Kidney epithelial cell (primary cell): ENCODE data around the gene METTL13. TPM values are rescaled to one million over a fixed set of nuclear protein-coding genes. Genes with fewer than 3 reads are reported as not detected.

Experiments
- DNase-seq: peaks from one replicate; pipeline ENCODE4 v3.0.0-alpha.2; 2010; ENCODE audit warnings: low read depth
- H3K27me3 ChIP-seq: 2 replicates; pipeline ENCODE4 v1.6.0; 2011; ENCODE audit warnings: low read length; ENCODE audit not compliant: control insufficient read depth, insufficient read depth
- H3K36me3 ChIP-seq: 2 replicates; pipeline ENCODE4 v1.5.1; 2011; ENCODE audit warnings: low read length; ENCODE audit not compliant: control insufficient read depth, insufficient read depth
- H3K4me3 ChIP-seq: 2 replicates; pipeline ENCODE4 v1.5.1; 2011; ENCODE audit warnings: low read depth, mild to moderate bottlenecking, control low read depth, low read length
- total RNA-seq: library from RNA; depleted of rRNA; stranded (reverse); fragments of >200 nt; gene quantifications from 2 replicates; pipeline ENCODE4 v1.2.3, GENCODE V29; 2015
- TF ChIP-seq, protein P1 (sequence below): IDR thresholded peaks from 2 replicates; pipeline ENCODE4 v1.5.1; 2011; ENCODE audit warnings: mild to moderate bottlenecking, moderate library complexity, low read length, control low read depth, inconsistent platforms; ENCODE audit not compliant: insufficient read depth, poor library complexity, severe bottlenecking

The METTL13 gene
- total RNA-seq, 1 donor from 2014 or later = 37.9 TPM

DNA sequence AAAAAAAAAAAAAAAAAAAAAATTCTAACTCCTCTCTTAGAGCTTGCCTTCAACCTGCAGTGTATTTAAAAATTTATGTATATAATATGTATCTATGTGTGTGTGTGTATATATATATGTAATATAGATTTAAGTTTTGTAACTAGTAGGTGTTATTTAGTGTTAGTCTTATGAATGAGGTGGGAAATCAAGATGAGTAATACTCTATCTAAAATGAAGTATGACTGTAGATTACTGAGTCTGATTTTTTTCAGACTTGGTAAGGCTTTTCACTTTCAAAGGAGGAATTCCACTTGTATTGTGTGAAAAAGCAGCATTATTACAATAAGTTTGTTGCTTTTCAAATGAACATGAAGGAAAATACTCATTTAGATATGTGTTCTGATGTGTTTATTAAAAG lies 54.4 kb downstream of the METTL13 start:
- DNase-seq = no peak
- Histone ChIP-seq H3K36me3 (no peaks in the 10 kb centered on the region), H3K27me3 (no peaks in the 10 kb centered on the region), H3K4me3 (no peak overlapping the region)
- TF ChIP-seq, protein P1, sequence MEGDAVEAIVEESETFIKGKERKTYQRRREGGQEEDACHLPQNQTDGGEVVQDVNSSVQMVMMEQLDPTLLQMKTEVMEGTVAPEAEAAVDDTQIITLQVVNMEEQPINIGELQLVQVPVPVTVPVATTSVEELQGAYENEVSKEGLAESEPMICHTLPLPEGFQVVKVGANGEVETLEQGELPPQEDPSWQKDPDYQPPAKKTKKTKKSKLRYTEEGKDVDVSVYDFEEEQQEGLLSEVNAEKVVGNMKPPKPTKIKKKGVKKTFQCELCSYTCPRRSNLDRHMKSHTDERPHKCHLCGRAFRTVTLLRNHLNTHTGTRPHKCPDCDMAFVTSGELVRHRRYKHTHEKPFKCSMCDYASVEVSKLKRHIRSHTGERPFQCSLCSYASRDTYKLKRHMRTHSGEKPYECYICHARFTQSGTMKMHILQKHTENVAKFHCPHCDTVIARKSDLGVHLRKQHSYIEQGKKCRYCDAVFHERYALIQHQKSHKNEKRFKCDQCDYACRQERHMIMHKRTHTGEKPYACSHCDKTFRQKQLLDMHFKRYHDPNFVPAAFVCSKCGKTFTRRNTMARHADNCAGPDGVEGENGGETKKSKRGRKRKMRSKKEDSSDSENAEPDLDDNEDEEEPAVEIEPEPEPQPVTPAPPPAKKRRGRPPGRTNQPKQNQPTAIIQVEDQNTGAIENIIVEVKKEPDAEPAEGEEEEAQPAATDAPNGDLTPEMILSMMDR = no peak

DNA sequence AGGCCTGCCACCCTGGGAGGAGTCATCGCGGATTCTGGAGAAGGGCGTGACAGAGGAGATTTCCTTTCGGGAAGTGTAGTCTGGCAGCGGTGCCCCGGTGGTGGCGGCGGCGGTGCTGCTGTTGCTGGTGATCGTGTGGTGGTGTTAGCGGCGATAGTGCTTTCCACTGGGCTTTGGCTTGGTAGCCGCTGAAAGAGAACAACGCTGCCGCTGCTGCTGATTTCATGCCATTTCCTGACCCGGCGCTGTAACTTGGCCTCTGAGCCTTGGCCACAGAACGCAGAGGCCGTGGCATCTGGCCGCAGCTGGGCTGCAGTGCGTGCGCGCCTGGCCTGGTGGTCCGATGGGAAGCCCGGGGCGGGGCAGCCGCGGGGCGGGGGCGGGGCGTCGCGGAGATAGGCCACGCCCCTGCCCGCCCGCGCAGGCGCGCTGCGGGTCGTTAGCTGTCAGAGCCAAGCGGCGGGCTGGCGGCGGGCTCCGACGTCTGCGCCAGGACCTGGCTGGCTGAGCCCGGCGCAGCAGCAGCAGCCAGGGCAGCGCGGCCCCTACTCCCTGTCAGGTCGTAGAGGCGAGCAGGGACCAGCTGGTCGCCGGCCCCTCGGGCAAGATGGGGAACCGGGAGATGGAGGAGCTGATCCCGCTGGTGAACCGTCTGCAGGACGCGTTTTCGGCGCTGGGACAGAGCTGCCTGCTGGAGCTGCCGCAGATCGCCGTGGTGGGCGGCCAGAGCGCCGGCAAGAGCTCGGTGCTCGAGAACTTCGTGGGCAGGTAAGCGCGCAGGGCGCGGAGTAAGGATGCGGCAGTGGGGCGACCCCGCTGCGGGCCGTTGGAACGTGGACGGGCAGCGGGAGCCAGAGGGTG lies 59.8 kb downstream of the METTL13 start, which contains the start of gene DNM3:
Gene DNM3 (plus strand): TSS at position 449 of the 861 bp plus-strand sequence. CDS start 159 bp downstream, at position 608.
- Histone ChIP-seq H3K36me3 (no peaks in the 10 kb centered on the region), H3K27me3 (peaks cover 3% of the 10 kb centered on the region), H3K4me3 (peak within 1 kb of the TSS; percentile 58)
- no peak for DNase-seq
- TF ChIP-seq, protein P1 = no peak

DNA sequence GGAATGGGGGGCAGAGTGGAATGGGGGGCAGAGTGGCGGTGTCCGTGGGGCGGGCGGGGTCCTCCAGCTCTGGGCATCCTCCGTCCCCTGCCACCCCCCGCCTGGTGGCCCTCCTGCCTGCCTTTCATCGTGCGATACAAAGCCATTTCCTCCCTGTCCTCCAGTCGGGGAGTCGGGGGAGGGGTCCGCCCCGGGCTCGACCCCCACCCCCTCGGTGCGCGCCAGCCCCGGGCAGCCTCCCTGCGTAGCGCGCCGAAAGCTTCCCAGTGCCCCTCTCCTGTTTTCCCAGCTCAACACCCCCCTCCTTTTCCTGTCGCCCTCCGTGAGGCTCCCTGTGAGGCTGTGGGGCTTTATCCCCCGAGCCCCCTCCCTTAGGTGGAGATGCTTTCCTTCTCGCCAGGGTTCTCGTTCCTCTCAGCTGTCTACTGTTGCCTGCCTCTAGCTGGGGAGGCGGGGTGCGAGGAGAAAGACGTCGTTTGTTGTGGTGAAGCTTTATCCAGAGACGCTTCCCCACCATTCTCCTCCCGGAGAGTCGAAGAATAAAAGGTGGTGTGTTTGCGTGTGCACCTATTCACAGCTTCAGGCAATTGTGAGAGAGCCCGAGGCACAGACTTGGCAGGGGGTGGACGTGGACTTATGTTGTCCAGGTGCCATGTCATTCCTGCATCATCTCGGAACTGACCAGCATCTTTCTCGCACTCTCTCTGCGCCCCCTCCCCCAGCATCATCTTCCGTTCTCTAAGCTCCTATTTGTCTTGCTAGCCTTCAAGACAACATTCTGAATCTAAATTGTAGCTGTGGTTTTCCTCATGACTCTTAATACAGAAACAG lies 60.7 kb downstream of the METTL13 start:
- H3K4me3 ChIP-seq = peak overlapping the region; percentile 58
- TF ChIP-seq, protein P1 = no peak
- H3K36me3 ChIP-seq = no peaks in the 10 kb centered on the region
- H3K27me3 ChIP-seq = peaks cover 3% of the 10 kb centered on the region
- no peak for DNase-seq

DNA sequence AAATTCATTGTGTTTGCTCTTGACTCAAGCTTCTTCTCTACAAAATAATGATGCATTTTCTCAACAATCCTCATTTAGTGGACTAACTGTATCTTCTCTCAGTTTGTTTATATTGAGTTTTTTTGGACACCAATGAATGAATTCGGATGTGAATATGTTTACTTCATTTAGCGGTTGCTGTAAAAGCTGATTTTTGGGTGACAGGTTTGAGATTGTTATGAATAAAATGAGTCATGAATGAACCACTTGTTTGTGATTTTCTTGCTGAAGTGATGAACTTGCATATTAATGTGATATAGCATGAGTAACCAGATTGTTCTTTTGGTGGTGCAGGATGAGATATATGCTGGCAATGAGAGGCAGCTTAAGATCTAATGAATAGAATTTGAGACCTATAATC lies 62.9 kb downstream of the METTL13 start:
- no peaks in the 10 kb centered on the region for H3K36me3 ChIP-seq
- TF ChIP-seq, protein P1 = no peak
- no peak for DNase-seq
- no peak overlapping the region for H3K4me3 ChIP-seq
- H3K27me3 ChIP-seq = peaks cover 3% of the 10 kb centered on the region

DNA sequence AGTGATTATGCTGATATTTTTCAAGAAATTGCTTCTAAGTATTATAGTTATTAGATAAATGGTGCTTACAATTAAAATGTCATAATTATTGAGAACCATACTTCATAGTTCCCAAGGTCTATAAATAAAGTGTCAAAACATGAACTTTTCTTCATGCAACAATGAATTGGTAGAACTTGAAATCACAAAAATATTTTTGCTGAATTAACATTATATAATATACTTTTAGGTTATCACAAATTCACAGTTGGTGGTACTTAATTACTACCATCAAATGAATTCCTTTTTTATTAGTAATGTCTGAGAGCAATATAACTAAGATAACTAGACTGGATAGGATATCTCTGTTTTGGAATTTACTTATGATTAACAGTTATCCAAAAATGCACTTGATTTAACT lies 64.5 kb downstream of the METTL13 start:
- TF ChIP-seq, protein P1 = no peak
- Histone ChIP-seq H3K27me3 (peaks cover 3% of the 10 kb centered on the region), H3K36me3 (no peaks in the 10 kb centered on the region), H3K4me3 (no peak overlapping the region)
- no peak for DNase-seq

Other genes starting within 250 kb of the METTL13 start
- gene MYOCOS, start 159.4 kb upstream of the METTL13 start, total RNA-seq = not detected in 2 replicates
- not detected in 2 replicates for gene MYOC, start 129.0 kb upstream of the METTL13 start, total RNA-seq
- gene VAMP4, start 39.6 kb upstream of the METTL13 start, total RNA-seq = 5.4 and 7.7 TPM in 2 replicates
- 1.6 and 2.7 TPM in 2 replicates for gene DNM3, start 59.8 kb downstream of the METTL13 start, total RNA-seq